Skeletal muscle satellite cell (primary cell): ENCODE results near the gene C2orf15.

Experiments
- H3K27me3 ChIP-seq: 2 replicates; pipeline ENCODE4 v1.7.0; 2013; ENCODE audit warnings: low read length; ENCODE audit not compliant: control insufficient read depth, insufficient read depth
- H3K36me3 ChIP-seq: 2 replicates; pipeline ENCODE4 v1.7.0; 2013; ENCODE audit warnings: mild to moderate bottlenecking, control low read depth, low read length; ENCODE audit not compliant: insufficient read depth
- H3K4me1 ChIP-seq: 2 replicates; pipeline ENCODE4 v1.7.0; 2013; ENCODE audit warnings: low read length; ENCODE audit not compliant: control insufficient read depth, insufficient read depth
- H3K4me2 ChIP-seq: 2 replicates; pipeline ENCODE4 v1.7.0; 2013; ENCODE audit warnings: mild to moderate bottlenecking, low read length
- H3K4me3 ChIP-seq: 2 replicates; pipeline ENCODE4 v1.7.0; 2013; ENCODE audit warnings: low read length
- H3K9ac ChIP-seq: 2 replicates; pipeline ENCODE4 v1.7.0; 2013; ENCODE audit warnings: mild to moderate bottlenecking, low read depth, low read length, moderate library complexity
- H3K9me3 ChIP-seq: replicated peaks from 2 replicates; pipeline ENCODE4 v1.7.0; 2013; ENCODE audit warnings: mild to moderate bottlenecking, control low read depth, low read length

The C2orf15 gene

GRCh38 chr2:99140056-99140859 lies 1.2 kb upstream of the C2orf15 start:
- peak overlapping the region; percentile 98 for H3K4me2 ChIP-seq
- peak overlapping the region; percentile 81 for H3K4me3 ChIP-seq
- H3K9ac ChIP-seq: peak overlapping the region; percentile 52

DNA sequence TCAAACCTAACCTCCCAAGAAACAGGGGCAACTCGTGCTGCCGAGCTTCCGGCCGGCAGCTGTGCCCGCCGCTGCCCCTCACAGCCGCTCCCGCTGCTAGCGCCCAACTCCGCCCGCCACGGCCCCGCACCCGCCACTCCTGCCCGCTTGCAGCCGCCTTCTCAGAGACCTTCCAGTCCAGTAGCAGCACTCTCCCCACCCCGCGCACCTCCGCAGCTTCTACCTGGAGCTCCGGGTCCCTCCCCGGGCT lies 722 bp upstream of the C2orf15 start:
- H3K9me3 ChIP-seq: no peaks in the 10 kb centered on the region
- peak overlapping the region; percentile 98 for H3K4me2 ChIP-seq
- peak overlapping the region; percentile 52 for H3K9ac ChIP-seq
- no peaks in the 10 kb centered on the region for H3K36me3 ChIP-seq
- H3K4me1 ChIP-seq: peaks cover 9% of the 10 kb centered on the region
- peak overlapping the region; percentile 81 for H3K4me3 ChIP-seq
- H3K27me3 ChIP-seq: no peaks in the 10 kb centered on the region

More at GRCh38 chr2:99140056-99140859, 1.2 kb upstream of the C2orf15 start:
- Histone ChIP-seq H3K36me3 (no peaks in the 10 kb centered on the region), H3K27me3 (no peaks in the 10 kb centered on the region), H3K4me1 (peaks cover 9% of the 10 kb centered on the region), H3K9me3 (no peaks in the 10 kb centered on the region)

DNA sequence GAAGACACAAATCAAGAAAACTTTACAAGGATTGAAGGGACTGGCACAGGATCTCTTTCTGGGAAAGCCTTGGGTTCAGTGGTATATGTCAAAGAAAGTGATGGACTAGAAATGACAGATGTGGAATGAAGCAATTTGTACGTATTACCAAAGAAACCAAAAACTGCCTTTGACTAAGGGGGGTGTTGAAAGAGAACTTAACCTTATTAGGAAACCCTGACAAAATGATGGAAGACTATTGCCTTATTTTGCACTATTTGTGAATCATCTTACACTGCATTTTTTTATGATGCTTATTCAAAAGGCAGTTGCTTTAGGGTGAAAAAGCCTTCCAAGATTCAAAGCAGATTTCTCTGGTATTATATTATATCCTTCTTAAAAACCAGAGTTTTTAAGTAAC lies 9.2 kb downstream of the C2orf15 start:
- H3K4me3 ChIP-seq: no peak overlapping the region
- no peak overlapping the region for H3K9ac ChIP-seq
- H3K9me3 ChIP-seq: no peaks in the 10 kb centered on the region
- peaks cover 7% of the 10 kb centered on the region for H3K4me1 ChIP-seq
- no peaks in the 10 kb centered on the region for H3K36me3 ChIP-seq
- no peak overlapping the region for H3K4me2 ChIP-seq
- H3K27me3 ChIP-seq: no peaks in the 10 kb centered on the region

DNA sequence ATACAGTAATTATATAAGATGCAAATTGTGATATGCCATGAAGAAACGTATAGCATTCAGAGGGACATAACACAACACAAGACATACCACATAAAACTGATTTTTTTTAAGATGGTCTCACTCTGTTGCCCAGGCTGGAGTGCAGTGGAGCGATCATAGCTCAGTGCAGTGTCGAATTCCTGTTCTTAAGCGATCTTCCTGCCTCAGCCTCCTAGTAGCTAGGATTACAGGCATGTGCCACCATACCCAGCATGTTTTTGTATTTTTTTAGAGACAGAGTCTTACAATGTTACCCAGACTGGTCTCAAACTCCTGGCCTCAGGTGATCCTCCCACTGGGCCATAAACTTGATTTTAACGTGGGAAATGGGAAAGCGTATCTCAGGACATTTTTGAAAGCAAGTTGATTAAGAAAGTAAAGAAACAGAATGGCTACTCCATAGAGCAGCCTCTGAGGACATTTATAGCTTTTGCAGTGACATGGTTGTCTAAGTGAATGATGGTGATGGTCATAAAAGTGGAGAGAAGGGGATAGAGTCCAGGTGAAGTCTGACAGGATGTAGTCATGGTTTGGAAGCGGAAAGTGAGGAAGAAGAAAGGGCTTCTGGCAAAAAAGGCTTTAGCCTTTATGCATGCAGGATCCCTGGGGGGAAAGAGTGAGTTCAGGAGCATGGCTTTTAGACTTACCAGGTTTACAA lies 10.8 kb downstream of the C2orf15 start:
- Histone ChIP-seq H3K9me3 (no peaks in the 10 kb centered on the region), H3K27me3 (no peaks in the 10 kb centered on the region), H3K4me2 (no peak overlapping the region), H3K9ac (no peak overlapping the region), H3K4me1 (peaks cover 11% of the 10 kb centered on the region), H3K36me3 (no peaks in the 10 kb centered on the region), H3K4me3 (no peak overlapping the region)

GRCh38 chr2:99153921-99154604 lies 12.6 kb downstream of the C2orf15 start:
- H3K4me3 ChIP-seq: peak overlapping the region; percentile 78
- no peaks in the 10 kb centered on the region for H3K27me3 ChIP-seq
- H3K36me3 ChIP-seq: no peaks in the 10 kb centered on the region
- H3K4me2 ChIP-seq: peak overlapping the region; percentile 91
- no peaks in the 10 kb centered on the region for H3K9me3 ChIP-seq
- H3K4me1 ChIP-seq: peaks cover 11% of the 10 kb centered on the region
- peak overlapping the region; percentile 83 for H3K9ac ChIP-seq

- Histone ChIP-seq H3K9ac (peak within 1 kb of the TSS; percentile 83), H3K36me3 (peaks cover 6% of the 10 kb centered on the region), H3K4me2 (peak within 1 kb of the TSS; percentile 91), H3K9me3 (no peaks in the 10 kb centered on the region), H3K27me3 (no peaks in the 10 kb centered on the region), H3K4me3 (peak within 1 kb of the TSS; percentile 78), H3K4me1 (peaks cover 11% of the 10 kb centered on the region)
Measured at GRCh38 chr2:99154643-99155536, 13.4 kb downstream of the C2orf15 start, which contains the start of the genes LIPT1 and TSGA10. LIPT1 (plus strand) TSS chr2:99154967; CDS start chr2:99161958, 6,991 bp downstream. TSGA10 (minus strand) TSS chr2:99154942; CDS start chr2:99109439, 45,503 bp downstream.

DNA sequence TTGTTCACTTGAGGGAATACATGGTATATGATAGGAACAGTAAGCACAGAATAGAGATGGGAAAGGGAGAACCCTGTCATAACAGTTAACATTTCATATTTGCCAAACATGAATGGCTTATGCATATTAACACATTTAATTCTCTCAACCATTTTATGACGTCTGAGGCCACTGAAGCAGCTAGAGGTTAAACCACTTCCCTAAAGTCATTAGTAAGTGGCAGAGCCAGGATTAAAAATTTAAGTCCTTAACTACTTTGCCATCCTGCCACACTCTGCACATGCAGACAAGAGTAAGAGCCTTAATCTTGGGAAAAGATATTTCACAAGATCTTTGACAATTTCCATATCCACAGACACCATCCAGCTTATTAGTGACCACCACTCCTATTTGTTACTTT lies 15.4 kb downstream of the C2orf15 start:
- no peaks in the 10 kb centered on the region for H3K27me3 ChIP-seq
- peaks cover 11% of the 10 kb centered on the region for H3K4me1 ChIP-seq
- peaks cover 7% of the 10 kb centered on the region for H3K36me3 ChIP-seq
- no peak overlapping the region for H3K9ac ChIP-seq
- no peak overlapping the region for H3K4me2 ChIP-seq
- H3K4me3 ChIP-seq: no peak overlapping the region
- no peaks in the 10 kb centered on the region for H3K9me3 ChIP-seq

- H3K9ac ChIP-seq: no peak overlapping the region
- H3K36me3 ChIP-seq: peaks cover 7% of the 10 kb centered on the region
- no peak overlapping the region for H3K4me3 ChIP-seq
- H3K27me3 ChIP-seq: no peaks in the 10 kb centered on the region
- no peak overlapping the region for H3K4me2 ChIP-seq
- H3K4me1 ChIP-seq: peaks cover 11% of the 10 kb centered on the region
- no peaks in the 10 kb centered on the region for H3K9me3 ChIP-seq
Measured at GRCh38 chr2:99158599-99158998, 17.1 kb downstream of the C2orf15 start.

DNA sequence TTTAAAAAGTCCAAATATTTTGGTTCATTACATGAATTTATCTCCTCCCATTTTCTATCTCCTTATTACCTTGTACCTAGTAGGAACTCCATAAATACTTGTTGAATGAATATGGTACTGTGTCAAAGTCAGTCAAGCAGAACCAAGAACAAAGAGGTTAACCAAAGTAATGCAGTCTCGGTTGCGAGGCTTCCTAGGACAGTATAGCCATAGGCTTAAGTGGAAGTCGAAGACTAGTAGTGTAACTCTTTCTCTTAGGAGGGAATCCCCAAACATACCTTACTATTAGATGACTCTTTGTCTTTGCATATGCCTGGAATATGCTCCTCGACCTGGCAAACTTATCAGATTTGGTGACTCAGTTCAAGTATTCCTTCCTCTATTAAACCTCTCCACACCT lies 18.1 kb downstream of the C2orf15 start:
- no peak overlapping the region for H3K9ac ChIP-seq
- H3K36me3 ChIP-seq: peaks cover 7% of the 10 kb centered on the region
- no peaks in the 10 kb centered on the region for H3K27me3 ChIP-seq
- no peaks in the 10 kb centered on the region for H3K9me3 ChIP-seq
- H3K4me1 ChIP-seq: peaks cover 6% of the 10 kb centered on the region
- H3K4me3 ChIP-seq: no peak overlapping the region
- no peak overlapping the region for H3K4me2 ChIP-seq

DNA sequence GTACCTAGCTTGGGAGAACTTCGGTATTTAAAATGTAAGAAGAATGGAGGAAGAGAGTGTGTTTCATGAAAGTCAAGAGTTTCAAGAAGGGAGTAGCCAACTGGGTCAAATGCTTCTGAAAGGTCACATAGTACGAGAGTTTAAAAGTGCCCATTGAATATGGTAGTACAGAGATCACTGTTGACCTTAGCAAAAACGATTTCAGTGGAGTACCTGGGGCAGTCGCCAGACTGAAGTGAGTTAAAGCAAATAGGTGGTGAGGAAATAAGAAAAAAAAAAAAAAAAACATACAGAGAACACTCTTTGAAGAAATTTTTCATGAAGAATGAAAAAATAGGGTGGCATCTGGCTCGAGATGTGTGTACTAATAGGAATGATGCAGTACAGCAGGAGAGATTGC lies 24.7 kb downstream of the C2orf15 start:
- no peak overlapping the region for H3K4me3 ChIP-seq
- H3K4me1 ChIP-seq: no peaks in the 10 kb centered on the region
- H3K27me3 ChIP-seq: no peaks in the 10 kb centered on the region
- H3K9ac ChIP-seq: no peak overlapping the region
- peaks cover 29% of the 10 kb centered on the region for H3K36me3 ChIP-seq
- no peaks in the 10 kb centered on the region for H3K9me3 ChIP-seq
- no peak overlapping the region for H3K4me2 ChIP-seq

DNA sequence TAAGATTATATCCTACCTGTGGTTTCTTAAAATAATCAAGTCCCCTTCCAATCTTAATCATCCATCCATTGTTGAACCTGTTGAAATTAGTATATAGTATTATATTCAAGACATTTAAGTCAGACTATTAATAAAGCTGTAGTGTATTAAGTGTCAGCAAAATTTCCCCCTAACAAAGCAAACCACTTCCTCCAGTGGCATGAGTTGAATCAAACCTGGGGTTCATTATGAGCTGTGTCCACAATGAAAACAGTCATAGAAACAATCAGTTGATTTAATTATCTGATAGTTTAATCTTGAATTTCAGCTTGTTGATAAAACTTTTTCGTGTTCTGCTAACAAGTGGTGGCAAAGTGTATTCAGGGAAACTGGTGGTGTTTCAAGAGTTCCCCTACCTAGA lies 28.0 kb downstream of the C2orf15 start:
- no peaks in the 10 kb centered on the region for H3K27me3 ChIP-seq
- no peaks in the 10 kb centered on the region for H3K4me1 ChIP-seq
- H3K4me3 ChIP-seq: no peak overlapping the region
- H3K9ac ChIP-seq: no peak overlapping the region
- H3K4me2 ChIP-seq: no peak overlapping the region
- peaks cover 34% of the 10 kb centered on the region for H3K36me3 ChIP-seq
- no peaks in the 10 kb centered on the region for H3K9me3 ChIP-seq
